SH-SY5Y (cell line): ENCODE data around the gene PRSS12.

Experiments used
- GATA2 ChIP-seq: IDR thresholded peaks from 2 replicates; pipeline ENCODE4 v1.6.1; 2011; ENCODE audit warnings: mild to moderate bottlenecking, low read depth, low read length
- GATA3 ChIP-seq: IDR thresholded peaks from 2 replicates; pipeline ENCODE4 v1.6.1; 2011; ENCODE audit warnings: low read depth, mild to moderate bottlenecking, low read length, moderate library complexity

DNA sequence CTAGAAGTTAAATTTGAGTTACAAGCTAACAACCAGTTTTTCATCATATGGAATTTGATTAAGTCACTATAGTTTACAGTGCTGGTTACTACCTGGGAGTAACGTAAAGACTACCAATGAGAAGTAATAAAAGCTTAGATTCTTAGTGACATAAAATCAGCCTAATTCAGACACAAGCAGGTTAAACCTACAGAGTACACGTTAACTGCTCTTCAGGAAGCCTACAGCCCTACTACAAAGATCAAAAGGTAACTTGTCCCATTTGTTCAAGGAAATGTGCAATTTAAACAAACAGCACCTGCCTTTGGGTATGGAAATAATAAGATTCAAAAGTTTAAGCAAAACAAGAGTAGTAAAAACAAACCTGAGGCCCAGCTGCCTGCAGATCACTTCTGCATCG is 21.5 kb downstream of the PRSS12 start:
- TF ChIP-seq GATA3: no peak
- TF ChIP-seq GATA2: no peak
